Heart right ventricle (tissue), 16 donors: ENCODE results near the gene SNX32. TPM values are rescaled to one million over a fixed set of nuclear protein-coding genes. Genes with fewer than 3 reads are reported as not detected.

Experiments
- ATAC-seq, 8 donors: fragments of 200-7000 bp; cut with Tn5 transposase; one replicate each; pipeline ENCODE4 v1.9.1; 2020; ENCODE audit warnings: mild to moderate bottlenecking in 8 of 8, moderate library complexity in 8 of 8, moderate number of reproducible peaks in 1 of 8
- DNase-seq, 2 donors: peaks; one replicate each; pipeline ENCODE4 v3.0.0-alpha.2; 2020
- H3K27ac ChIP-seq, 10 donors: fragments of 200-600 bp; sonication (generic) in 2 of 10; one replicate each; pipeline versions ENCODE4 v1.5.0 to v1.8.0; 2020 to 2022; ENCODE audit warnings: mild to moderate bottlenecking in 3 of 10
- H3K27me3 ChIP-seq, 7 donors: fragments of 200-600 bp; one replicate each; pipeline ENCODE4 v1.8.0; 2021 to 2022; ENCODE audit warnings: mild to moderate bottlenecking in 2 of 7
- H3K36me3 ChIP-seq, 9 donors: fragments of 200-600 bp; sonication (generic) in 1 of 9; one replicate each; pipeline versions ENCODE4 v1.5.0 to v1.8.0; 2020 to 2022; ENCODE audit warnings: mild to moderate bottlenecking in 2 of 9
- H3K4me1 ChIP-seq, 9 donors: fragments of 200-600 bp; sonication (generic) in 1 of 9; one replicate each; pipeline versions ENCODE4 v1.5.0 to v1.8.0; 2020 to 2022; ENCODE audit warnings: mild to moderate bottlenecking in 4 of 9
- H3K4me3 ChIP-seq, 10 donors: fragments of 200-600 bp; sonication (generic) in 2 of 10; one replicate each; pipeline versions ENCODE4 v1.5.0 to v1.8.0; 2020 to 2022; ENCODE audit warnings: mild to moderate bottlenecking in 7 of 10, moderate library complexity in 2 of 10
- H3K9me3 ChIP-seq, 11 donors: fragments of 200-600 bp in 10 of 11; sonication (generic) in 2 of 11; one replicate each; pipeline versions ENCODE4 v1.5.0 to v1.8.0; 2013 to 2022; ENCODE audit warnings: mild to moderate bottlenecking in 2 of 11, control low read depth in 1 of 11, moderate library complexity in 1 of 11
- CTCF ChIP-seq, 9 donors: fragments of 200-600 bp; sonication (generic) in 2 of 9; IDR thresholded peaks; one replicate each; pipeline versions ENCODE4 v1.5.0 to v1.8.0; 2021 to 2022; ENCODE audit warnings: antibody characterized with exemption in 9 of 9, mild to moderate bottlenecking in 5 of 9, moderate library complexity in 1 of 9
- WGBS, 2 donors: extraction: QIAGEN DNeasy Blood & Tissue Kit; methylation state at CpG; one replicate each; pipeline ENCODE4 v1.1.7; 2013; ENCODE audit warnings: inconsistent platforms in 1 of 2; 5-methylcytosine and 5-hydroxymethylcytosine counted together
- intact Hi-C, 10 donors: fragments of 100-400 bp; cut with DNase I; formaldehyde crosslinking; loops; one replicate each; pipeline versions ENCODE4 v1.11.1 to v1.14.2; 2022
- polyA plus RNA-seq, 2 donors: library from polyadenylated mRNA; stranded (reverse); fragments of 200-250 nt; gene quantifications; one replicate each; pipeline ENCODE4 v1.2.3, GENCODE V29; 2013
- total RNA-seq, 10 donors: library from RNA; stranded (reverse); fragmentation: NEBNext Ultra II Directional in 3 of 10; extraction: Animal tissue kit (Norgen Biotek cat#: 25700) in 3 of 10; gene quantifications; one replicate each; pipeline versions ENCODE4 v1.2.1 to v1.2.4, GENCODE V29; 2021 to 2023
- donor health status: Arrhythmogenic right ventricular cardiomyopathy.
- donor health status: ischemic (EF 13 %, LVEDD 7.1; RV severe dilation, severe dysfunction).
- donor health status: healthy with polysubstance abuse.
- donor health status: DM: no; HTN: yes; CAD: no.
- donor health status: DM: no; HTN: no; CAD: no.
- donor health status: ischemic (EF 25% LVEDD 6.9; RV normal size, moderate dysfunction).
- donor health status: ischemic (EF 25% LVEDD 5.7; RV mildly dilated, moderate dysfunction).
- donor health status: healthy.
- donor health status: DM: yes; HTN: yes; CAD: no.
- donor health status: Ischemic cardiomyopathy.
- donor health status: ischemic (EF 35%, LVEDD 5.7; RV mildly dilated, moderate dysfunction).
- donor health status: nonischemic (EF 11% LVEDD 7.7; RV severe dilation, severe dysfunction).
- donor health status: DM: yes; HTN: yes; CAD: no.
- donor health status: PGD.
- donor health status: ischemic (EF 29% LVEDD 5.4; RV normal size, mild dysfunction).
- donor health status: nonischemic (EF 23%, LVEDD 6.1; RV moderate dilation, normal function).

SNX32 gene
- total and polyA plus RNA-seq, 12 donors = 0.13 to 0.58 (median 0.32) TPM; not detected in 5

GRCh38 chr11:65885808-65886536 is 52.2 kb downstream of the SNX32 start:
- H3K9me3 ChIP-seq = no peaks in the 10 kb centered on the region
- H3K36me3 ChIP-seq = peaks cover 0 to 55% (median 19%) of the 10 kb centered on the region in 9 donors
- intact Hi-C loops = loop anchor here in 7 of 10 donors (2.0 to 10.0 kb wide), 4 partner anchors 76 to 171 kb away; partner anchors contain the start of genes SART1 (in 6 of the 7) and KAT5 (in 1 of the 7)
- WGBS, 2 donors = 92 to 94% methylated on average over 12 of the region's 12 CpGs
- H3K27ac ChIP-seq = peak overlapping the region in 1 of 10 donors; percentile 96
- peaks cover 14 to 46% (median 35%) of the 10 kb centered on the region in 9 donors for H3K4me1 ChIP-seq
- ATAC-seq (no peak), DNase-seq (no peak)
- H3K27me3 ChIP-seq = no peaks in the 10 kb centered on the region
- TF ChIP-seq CTCF (IDR thresholded peaks at IDR 0.05) = no peak
- H3K4me3 ChIP-seq = no peak overlapping the region

GRCh38 chr11:65886826-65887722 is 53.3 kb downstream of the SNX32 start:
- ATAC-seq (no peak), DNase-seq (no peak)
- 79 to 81% methylated on average over 14 of the region's 14 CpGs for WGBS, 2 donors
- Histone ChIP-seq H3K9me3 (no peaks in the 10 kb centered on the region), H3K27me3 (no peaks in the 10 kb centered on the region), H3K4me3 (peak overlapping the region in 9 of 10 donors; percentile 48 to 98 (median 77)), H3K4me1 (peaks cover 15 to 57% (median 44%) of the 10 kb centered on the region in 9 donors), H3K36me3 (peaks cover 0 to 50% (median 19%) of the 10 kb centered on the region in 9 donors), H3K27ac (peak overlapping the region in 9 of 10 donors; percentile 91 to 100 (median 98))
- no peak for TF ChIP-seq CTCF (IDR thresholded peaks at IDR 0.05)
- intact Hi-C loops = loop anchor here in 7 of 10 donors (5.0 to 10.0 kb wide), 3 partner anchors 75 to 172 kb away; partner anchors contain the start of genes SART1 (in 6 of the 7) and KAT5 (in 1 of the 7)

- H3K4me1 ChIP-seq = peaks cover 16 to 64% (median 51%) of the 10 kb centered on the region in 9 donors
- 3 to 4% methylated on average over 23 of the region's 23 CpGs for WGBS, 2 donors
- peaks cover 0 to 44% (median 17%) of the 10 kb centered on the region in 9 donors for H3K36me3 ChIP-seq
- intact Hi-C loops = loop anchor here in 7 of 10 donors (1.0 to 10.0 kb wide), 9 partner anchors 15 to 173 kb away; partner anchors contain the start of genes SART1 (in 6 of the 7), C11orf68 (in 4 of the 7), DRAP1 (in 4 of the 7) and CFL1 (in 2 of the 7)
- no peaks in the 10 kb centered on the region for H3K27me3 ChIP-seq
- no peaks in the 10 kb centered on the region for H3K9me3 ChIP-seq
- TF ChIP-seq CTCF (IDR thresholded peaks at IDR 0.05) = no peak
- H3K27ac ChIP-seq = peak overlapping the region in 9 of 10 donors; percentile 91 to 100 (median 98)
- DNase-seq (no peak), ATAC-seq (no peak)
- H3K4me3 ChIP-seq = peak overlapping the region; percentile 48 to 98 (median 76)
Observed at GRCh38 chr11:65887723-65888162, 54.0 kb downstream of the SNX32 start.
